ENCODE measurements around the gene ABCC5. TPM values are rescaled to one million over a fixed set of nuclear protein-coding genes. Genes with fewer than 3 reads are reported as not detected.

The ABCC5 gene
- total RNA-seq, 1 donor from 2014 or later: 52.0 TPM

GRCh38 chr3:183873914-183874313 is 143.8 kb downstream of the ABCC5 start:
- H3K79me2 ChIP-seq (ENCODE audit: insufficient read depth, low read length): peaks cover 89% of the 10 kb centered on the region
- H3K9ac ChIP-seq (ENCODE audit: low read length): no peak overlapping the region
- no peak for TF ChIP-seq CTCF (IDR thresholded peaks at IDR 0.05; ENCODE audit: insufficient read depth, low read depth, low read length)
- no peak for TF ChIP-seq EZH2 (IDR thresholded peaks at IDR 0.05; ENCODE audit: insufficient read depth, low read length)
- H3K9me3 ChIP-seq (ENCODE audit: insufficient read depth, low read depth, low read length): no peaks in the 10 kb centered on the region
- no peaks in the 10 kb centered on the region for H3K36me3 ChIP-seq (ENCODE audit: insufficient read depth, low read length)
- H3K4me1 ChIP-seq (ENCODE audit: insufficient read depth, low read length): no peaks in the 10 kb centered on the region
- H3K27ac ChIP-seq (ENCODE audit: low read depth, low read length): no peak overlapping the region
- H4K20me1 ChIP-seq (ENCODE audit: insufficient read depth, low read length): peaks cover 86% of the 10 kb centered on the region
- H3K4me3 ChIP-seq (ENCODE audit: insufficient read depth, low read depth, low read length): no peak overlapping the region
- DNase-seq (ENCODE audit: low read depth) (no peak), FAIRE-seq (no peak)
- no peak overlapping the region for H2AFZ ChIP-seq (ENCODE audit: low read depth, low read length)
- Mint-ChIP-seq H3K4me3 (ENCODE audit: unreplicated experiment) (no peak overlapping the region), H3K27me3 (ENCODE audit: low read depth, unreplicated experiment) (no peaks in the 10 kb centered on the region), H3K4me1 (ENCODE audit: low read depth, unreplicated experiment) (peaks cover 3% of the 10 kb centered on the region), H3K9me3 (ENCODE audit: unreplicated experiment) (no peaks in the 10 kb centered on the region), H3K27ac (ENCODE audit: unreplicated experiment) (no peak overlapping the region), H3K36me3 (ENCODE audit: low read depth, unreplicated experiment) (peaks cover 5% of the 10 kb centered on the region)
- H3K4me2 ChIP-seq (ENCODE audit: low read length): no peak overlapping the region
- no peaks in the 10 kb centered on the region for H3K27me3 ChIP-seq (ENCODE audit: insufficient read depth, low read length)

GRCh38 chr3:183871541-183871940 is 146.1 kb downstream of the ABCC5 start:
- H4K20me1 ChIP-seq (ENCODE audit: insufficient read depth, low read length): peaks cover 83% of the 10 kb centered on the region
- no peak for FAIRE-seq
- no peak overlapping the region for H3K4me3 Mint-ChIP-seq (ENCODE audit: unreplicated experiment)
- peaks cover 2% of the 10 kb centered on the region for H3K36me3 ChIP-seq (ENCODE audit: insufficient read depth, low read length)
- no peaks in the 10 kb centered on the region for H3K4me1 Mint-ChIP-seq (ENCODE audit: low read depth, unreplicated experiment)
- H3K9ac ChIP-seq (ENCODE audit: low read length): no peak overlapping the region
- no peaks in the 10 kb centered on the region for H3K4me1 ChIP-seq (ENCODE audit: insufficient read depth, low read length)
- no peak overlapping the region for H2AFZ ChIP-seq (ENCODE audit: low read depth, low read length)
- H3K4me3 ChIP-seq (ENCODE audit: insufficient read depth, low read depth, low read length): no peak overlapping the region
- H3K9me3 Mint-ChIP-seq (ENCODE audit: unreplicated experiment): no peaks in the 10 kb centered on the region
- H3K36me3 Mint-ChIP-seq (ENCODE audit: low read depth, unreplicated experiment): no peaks in the 10 kb centered on the region
- H3K79me2 ChIP-seq (ENCODE audit: insufficient read depth, low read length): peaks cover 73% of the 10 kb centered on the region
- no peak overlapping the region for H3K4me2 ChIP-seq (ENCODE audit: low read length)
- no peaks in the 10 kb centered on the region for H3K9me3 ChIP-seq (ENCODE audit: insufficient read depth, low read depth, low read length)
- H3K27ac Mint-ChIP-seq (ENCODE audit: unreplicated experiment): no peak overlapping the region
- DNase-seq (ENCODE audit: low read depth): no peak
- H3K27me3 ChIP-seq (ENCODE audit: insufficient read depth, low read length): no peaks in the 10 kb centered on the region
- no peaks in the 10 kb centered on the region for H3K27me3 Mint-ChIP-seq (ENCODE audit: low read depth, unreplicated experiment)
- no peak overlapping the region for H3K27ac ChIP-seq (ENCODE audit: low read depth, low read length)
- no peak for TF ChIP-seq CTCF (IDR thresholded peaks at IDR 0.05; ENCODE audit: insufficient read depth, low read depth, low read length)
- TF ChIP-seq EZH2 (IDR thresholded peaks at IDR 0.05; ENCODE audit: insufficient read depth, low read length): no peak

- Histone ChIP-seq H3K4me3 (ENCODE audit: insufficient read depth, low read depth, low read length) (no peak overlapping the region), H3K27me3 (ENCODE audit: insufficient read depth, low read length) (no peaks in the 10 kb centered on the region), H3K9ac (ENCODE audit: low read length) (no peak overlapping the region), H3K79me2 (ENCODE audit: insufficient read depth, low read length) (peaks cover 65% of the 10 kb centered on the region), H3K36me3 (ENCODE audit: insufficient read depth, low read length) (peaks cover 2% of the 10 kb centered on the region), H3K4me1 (ENCODE audit: insufficient read depth, low read length) (no peaks in the 10 kb centered on the region), H3K9me3 (ENCODE audit: insufficient read depth, low read depth, low read length) (no peaks in the 10 kb centered on the region), H4K20me1 (ENCODE audit: insufficient read depth, low read length) (peaks cover 76% of the 10 kb centered on the region), H3K27ac (ENCODE audit: low read depth, low read length) (no peak overlapping the region), H2AFZ (ENCODE audit: low read depth, low read length) (no peak overlapping the region), H3K4me2 (ENCODE audit: low read length) (no peak overlapping the region)
- Mint-ChIP-seq H3K4me3 (ENCODE audit: unreplicated experiment) (no peak overlapping the region), H3K4me1 (ENCODE audit: low read depth, unreplicated experiment) (no peaks in the 10 kb centered on the region), H3K27ac (ENCODE audit: unreplicated experiment) (no peak overlapping the region), H3K9me3 (ENCODE audit: unreplicated experiment) (no peaks in the 10 kb centered on the region), H3K27me3 (ENCODE audit: low read depth, unreplicated experiment) (no peaks in the 10 kb centered on the region), H3K36me3 (ENCODE audit: low read depth, unreplicated experiment) (peaks cover 3% of the 10 kb centered on the region)
- TF ChIP-seq CTCF (IDR thresholded peaks at IDR 0.05; ENCODE audit: insufficient read depth, low read depth, low read length) (no peak), EZH2 (IDR thresholded peaks at IDR 0.05; ENCODE audit: insufficient read depth, low read length) (no peak)
- DNase-seq (ENCODE audit: low read depth): no peak
- FAIRE-seq: no peak
Measured at GRCh38 chr3:183870563-183870962, 147.1 kb downstream of the ABCC5 start.

Small RNA genes lying within 50 kb of the gene (microRNA-seq; reads per million reads assigned to microRNA genes)
- not detected for gene MIR4448

Other genes starting within 250 kb of the ABCC5 start
- gene MAP6D1, start 192.3 kb downstream of the ABCC5 start, total RNA-seq: 4.6 and 4.8 TPM in 2 replicates
- 62.1 and 64.7 TPM in 2 replicates for gene PARL, start 133.0 kb downstream of the ABCC5 start, total RNA-seq
- gene HTR3D, start 13.9 kb upstream of the ABCC5 start, total RNA-seq: not detected in 2 replicates
- gene HTR3C, start 35.2 kb upstream of the ABCC5 start, total RNA-seq: not detected in 2 replicates
- gene HTR3E, start 79.2 kb upstream of the ABCC5 start, total RNA-seq: not detected in 2 replicates
- gene EIF2B5, start 117.5 kb upstream of the ABCC5 start, total RNA-seq: 20.8 and 22.6 TPM in 2 replicates
- gene DVL3, start 137.5 kb upstream of the ABCC5 start, total RNA-seq: 107 and 110 TPM in 2 replicates
- 603 and 613 TPM in 2 replicates for gene AP2M1, start 157.0 kb upstream of the ABCC5 start, total RNA-seq
- 61.1 and 70.9 TPM in 2 replicates for gene ABCF3, start 168.3 kb upstream of the ABCC5 start, total RNA-seq
- 0.23 TPM in 1 of 2 replicates, not detected in the other for gene VWA5B2, start 211.7 kb upstream of the ABCC5 start, total RNA-seq
- gene ALG3, start 231.1 kb upstream of the ABCC5 start, total RNA-seq: 47.1 and 51.1 TPM in 2 replicates
- gene EEF1AKMT4, start 231.8 kb upstream of the ABCC5 start, total RNA-seq: 7.2 TPM in 2 replicates
- gene CAMK2N2, start 243.7 kb upstream of the ABCC5 start, total RNA-seq: 2.6 and 3.4 TPM in 2 replicates

Data from astrocyte (in vitro differentiated cells and primary cell).